ENCODE measurements around the gene ASIC4. TPM values are rescaled to one million over a fixed set of nuclear protein-coding genes. Genes with fewer than 3 reads are reported as not detected.

The ASIC4 gene
- total and polyA plus RNA-seq, 2 of the 8 experiments (the other 6 are each of a cell fraction or from before 2014, with no cell fraction given): 0.12 to 0.22 TPM

DNA sequence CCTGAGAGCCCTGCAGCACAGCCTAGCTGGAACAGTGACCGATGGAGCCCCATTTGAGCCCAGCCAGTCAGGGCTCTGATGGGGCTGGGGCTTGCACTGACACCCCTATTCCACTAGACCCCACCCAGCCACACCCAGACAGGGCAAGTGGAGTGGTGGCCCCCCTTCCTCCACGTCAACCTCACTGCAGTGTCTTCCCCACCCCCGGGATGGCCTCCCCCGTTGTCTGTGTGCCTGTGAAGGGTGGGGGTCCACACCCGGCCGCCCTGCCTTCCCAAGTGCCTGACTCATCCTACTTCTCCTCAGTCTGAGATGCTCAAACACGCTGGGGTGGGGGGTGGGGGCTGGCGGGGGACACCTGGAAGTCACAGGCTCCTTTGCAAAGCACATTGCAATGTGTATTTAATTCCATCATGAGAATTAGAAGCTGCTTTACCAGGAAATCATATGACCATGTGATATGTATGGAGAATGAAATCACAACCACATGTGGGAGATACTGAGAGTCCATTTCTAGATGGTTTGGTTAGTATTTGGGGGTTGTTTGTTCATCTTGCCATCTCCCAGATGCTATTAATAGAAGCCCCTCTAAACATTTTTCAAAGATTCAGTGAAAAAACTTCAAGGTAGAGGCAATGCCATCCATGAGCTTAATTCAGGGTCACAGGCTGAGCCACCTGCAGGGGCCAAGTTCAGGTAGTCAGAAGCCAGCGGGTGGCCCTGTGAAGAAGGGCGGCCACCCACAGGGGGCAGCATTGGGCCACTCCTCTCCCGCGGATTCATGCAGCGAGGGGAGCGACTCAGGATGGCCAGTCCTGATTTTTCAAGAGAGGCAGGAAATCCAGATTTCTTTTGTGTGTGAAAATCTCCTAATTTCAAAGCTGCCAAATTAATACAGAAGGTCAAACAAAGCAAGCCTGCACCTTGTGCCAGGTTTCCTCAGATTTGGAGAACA lies 38.3 kb upstream of the ASIC4 start (continued):
- no peak for TF ChIP-seq CHD7 (IDR thresholded peaks at IDR 0.05; ENCODE audit: insufficient replicate concordance, low read length)
- TF ChIP-seq, protein P1, sequence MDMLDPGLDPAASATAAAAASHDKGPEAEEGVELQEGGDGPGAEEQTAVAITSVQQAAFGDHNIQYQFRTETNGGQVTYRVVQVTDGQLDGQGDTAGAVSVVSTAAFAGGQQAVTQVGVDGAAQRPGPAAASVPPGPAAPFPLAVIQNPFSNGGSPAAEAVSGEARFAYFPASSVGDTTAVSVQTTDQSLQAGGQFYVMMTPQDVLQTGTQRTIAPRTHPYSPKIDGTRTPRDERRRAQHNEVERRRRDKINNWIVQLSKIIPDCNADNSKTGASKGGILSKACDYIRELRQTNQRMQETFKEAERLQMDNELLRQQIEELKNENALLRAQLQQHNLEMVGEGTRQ (IDR thresholded peaks at IDR 0.05; ENCODE audit: low read length): no peak
- TF ChIP-seq JUND (IDR thresholded peaks at IDR 0.05; ENCODE audit: low read length): peak; percentile 59; the same call in 1 of the 2 replicates
- peak; percentile 43; the same call in 1 of the 2 replicates for TF ChIP-seq TBP (IDR thresholded peaks at IDR 0.05; ENCODE audit: low read depth, low read length)
- TF ChIP-seq TCF12 (IDR thresholded peaks at IDR 0.05; ENCODE audit: low read depth, low read length): 0 out of 2 replicates have a peak, but pooled peaks have one; percentile 43
- TF ChIP-seq CHD2 (IDR thresholded peaks at IDR 0.05; ENCODE audit: low read length): 0 out of 2 replicates have a peak, but pooled peaks have one; percentile 26
- TF ChIP-seq GTF2F1 (IDR thresholded peaks at IDR 0.05; ENCODE audit: borderline replicate concordance, low read depth, low read length): no peak
- TF ChIP-seq SIRT6 (IDR thresholded peaks at IDR 0.05; ENCODE audit: low read length): no peak
- TF ChIP-seq SP1 (IDR thresholded peaks at IDR 0.05; ENCODE audit: low read depth, low read length): peak; percentile 53; the same call in 1 of the 2 replicates
